Sigmoid colon (tissue), 4 donors: Measurements from ENCODE around the gene WNT3A.

ENCODE experiments used
- CTCF ChIP-seq, 4 experiments: fragments of 450-650 bp in 3 of 4; fragments of 200-600 bp in 1 of 4; IDR thresholded peaks; one replicate each; pipeline ENCODE4 v1.5.1; 2016 to 2019; ENCODE audit warnings: antibody characterized with exemption in 4 of 4, mild to moderate bottlenecking in 3 of 4, moderate library complexity in 2 of 4
- EP300 ChIP-seq, 4 donors: sonication (generic); formaldehyde crosslinking; IDR thresholded peaks; one replicate each; pipeline ENCODE4 v1.6.1; 2017; ENCODE audit warnings: antibody characterized with exemption in 4 of 4
- POLR2A ChIP-seq, 2 donors: fragments of 450-650 bp; IDR thresholded peaks; one replicate each; pipeline ENCODE4 v1.6.1; 2016; ENCODE audit warnings: antibody characterized with exemption in 2 of 2, mild to moderate bottlenecking in 2 of 2, moderate library complexity in 2 of 2
- POLR2AphosphoS5 ChIP-seq, 4 donors: sonication (generic); formaldehyde crosslinking; IDR thresholded peaks; one replicate each; pipeline ENCODE4 v1.6.1; 2017; ENCODE audit warnings: antibody characterized with exemption in 4 of 4

DNA sequence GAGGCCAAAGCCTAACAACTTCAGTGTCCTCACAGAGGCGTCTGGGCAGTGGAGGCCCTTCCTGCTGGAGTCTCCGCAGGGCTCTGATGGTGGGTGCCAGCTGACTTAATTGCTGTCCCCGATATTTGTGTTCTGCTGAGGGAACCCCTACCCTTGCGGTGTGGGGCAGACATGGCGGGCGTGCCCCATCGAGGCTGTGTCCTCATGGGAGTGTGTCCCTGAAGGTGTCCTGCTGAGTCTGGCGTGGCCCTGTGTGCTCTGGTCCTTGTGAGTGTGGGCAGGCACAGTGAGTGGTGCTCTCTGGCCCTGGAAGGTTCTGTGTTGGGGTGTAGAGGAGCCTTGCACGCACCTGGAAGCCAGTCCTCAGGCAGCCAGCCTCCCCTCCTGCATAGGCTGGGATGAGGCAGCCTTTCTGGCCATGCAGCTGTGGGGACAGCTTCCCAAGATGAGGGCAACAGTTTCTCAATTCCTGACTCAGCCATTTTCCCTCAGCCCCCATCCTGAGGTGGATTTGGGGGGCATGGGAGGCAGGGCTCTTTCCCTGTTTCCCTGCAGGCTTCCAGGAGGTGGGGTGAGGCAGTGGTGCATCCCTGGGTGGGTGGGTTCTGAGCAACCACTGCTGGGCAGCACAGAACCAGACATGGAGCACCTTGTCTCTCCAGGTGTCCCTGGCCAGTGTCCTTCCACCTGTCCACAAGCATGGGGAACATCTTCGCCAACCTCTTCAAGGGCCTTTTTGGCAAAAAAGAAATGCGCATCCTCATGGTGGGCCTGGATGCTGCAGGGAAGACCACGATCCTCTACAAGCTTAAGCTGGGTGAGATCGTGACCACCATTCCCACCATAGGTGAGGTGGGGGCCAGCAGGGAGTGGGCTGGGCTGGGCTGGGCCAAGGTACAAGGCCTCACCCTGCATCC is 89.9 kb downstream of the WNT3A start:
- TF ChIP-seq CTCF (IDR thresholded peaks at IDR 0.05) (no peak), POLR2AphosphoS5 (IDR thresholded peaks at IDR 0.05) (no peak), EP300 (IDR thresholded peaks at IDR 0.05) (no peak), POLR2A (IDR thresholded peaks at IDR 0.05) (no peak)
